HL-60 (cell line): ENCODE measurements around the gene SPATA3.

Experiments
- GABPA ChIP-seq: IDR thresholded peaks from 2 replicates; pipeline ENCODE4 v1.6.1; 2012; ENCODE audit warnings: low read depth
- POLR2AphosphoS5 ChIP-seq: IDR thresholded peaks from 2 replicates; pipeline ENCODE4 v1.6.1; 2012; ENCODE audit warnings: low read depth
- SPI1 ChIP-seq: IDR thresholded peaks from 2 replicates; pipeline ENCODE4 v1.6.1; 2012; ENCODE audit warnings: low read depth, mild to moderate bottlenecking, borderline replicate concordance
- TF ChIP-seq, protein P1 (sequence below): IDR thresholded peaks from one replicate; pipeline ENCODE4 v1.5.1; 2011; ENCODE audit warnings: low read length, control low read depth, inconsistent platforms; ENCODE audit not compliant: insufficient read depth
- TF ChIP-seq, protein P2 (sequence below): IDR thresholded peaks from 2 replicates; pipeline ENCODE4 v1.6.1; 2012; ENCODE audit warnings: low read depth; ENCODE audit not compliant: insufficient replicate concordance

DNA sequence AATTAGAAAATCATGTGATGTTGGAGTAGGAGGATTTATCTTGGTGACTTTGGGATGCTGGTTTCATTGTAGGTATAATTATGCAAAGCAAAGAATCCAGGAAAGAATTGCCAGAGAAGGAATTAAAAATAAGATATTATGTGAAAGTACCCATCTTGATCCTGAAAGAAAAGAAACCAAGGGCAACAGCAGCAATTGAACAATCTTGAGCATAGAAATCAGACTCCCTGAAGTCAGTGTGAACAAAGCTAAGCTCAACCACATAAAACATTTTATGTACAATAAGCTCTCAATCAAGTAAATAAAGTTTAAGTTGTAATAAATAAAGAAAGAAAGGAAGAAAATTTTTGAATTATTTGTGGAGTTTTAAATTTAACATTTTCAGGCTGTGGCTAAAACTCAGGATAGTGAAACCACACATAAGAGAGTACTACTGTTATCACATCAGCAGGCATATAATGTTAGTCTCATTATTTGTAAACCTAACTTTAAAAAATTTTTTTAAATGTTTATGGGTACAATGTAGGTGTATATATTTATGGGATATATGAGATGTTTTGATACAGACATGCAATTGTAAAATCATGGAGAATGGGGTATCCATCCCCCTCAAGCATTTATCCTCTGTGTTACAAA, 38.0 kb upstream of the SPATA3 start:
- TF ChIP-seq, protein P1, sequence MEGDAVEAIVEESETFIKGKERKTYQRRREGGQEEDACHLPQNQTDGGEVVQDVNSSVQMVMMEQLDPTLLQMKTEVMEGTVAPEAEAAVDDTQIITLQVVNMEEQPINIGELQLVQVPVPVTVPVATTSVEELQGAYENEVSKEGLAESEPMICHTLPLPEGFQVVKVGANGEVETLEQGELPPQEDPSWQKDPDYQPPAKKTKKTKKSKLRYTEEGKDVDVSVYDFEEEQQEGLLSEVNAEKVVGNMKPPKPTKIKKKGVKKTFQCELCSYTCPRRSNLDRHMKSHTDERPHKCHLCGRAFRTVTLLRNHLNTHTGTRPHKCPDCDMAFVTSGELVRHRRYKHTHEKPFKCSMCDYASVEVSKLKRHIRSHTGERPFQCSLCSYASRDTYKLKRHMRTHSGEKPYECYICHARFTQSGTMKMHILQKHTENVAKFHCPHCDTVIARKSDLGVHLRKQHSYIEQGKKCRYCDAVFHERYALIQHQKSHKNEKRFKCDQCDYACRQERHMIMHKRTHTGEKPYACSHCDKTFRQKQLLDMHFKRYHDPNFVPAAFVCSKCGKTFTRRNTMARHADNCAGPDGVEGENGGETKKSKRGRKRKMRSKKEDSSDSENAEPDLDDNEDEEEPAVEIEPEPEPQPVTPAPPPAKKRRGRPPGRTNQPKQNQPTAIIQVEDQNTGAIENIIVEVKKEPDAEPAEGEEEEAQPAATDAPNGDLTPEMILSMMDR, result no peak
- TF ChIP-seq GABPA (no peak), SPI1 (no peak), POLR2AphosphoS5 (no peak)
- TF ChIP-seq, protein P2, sequence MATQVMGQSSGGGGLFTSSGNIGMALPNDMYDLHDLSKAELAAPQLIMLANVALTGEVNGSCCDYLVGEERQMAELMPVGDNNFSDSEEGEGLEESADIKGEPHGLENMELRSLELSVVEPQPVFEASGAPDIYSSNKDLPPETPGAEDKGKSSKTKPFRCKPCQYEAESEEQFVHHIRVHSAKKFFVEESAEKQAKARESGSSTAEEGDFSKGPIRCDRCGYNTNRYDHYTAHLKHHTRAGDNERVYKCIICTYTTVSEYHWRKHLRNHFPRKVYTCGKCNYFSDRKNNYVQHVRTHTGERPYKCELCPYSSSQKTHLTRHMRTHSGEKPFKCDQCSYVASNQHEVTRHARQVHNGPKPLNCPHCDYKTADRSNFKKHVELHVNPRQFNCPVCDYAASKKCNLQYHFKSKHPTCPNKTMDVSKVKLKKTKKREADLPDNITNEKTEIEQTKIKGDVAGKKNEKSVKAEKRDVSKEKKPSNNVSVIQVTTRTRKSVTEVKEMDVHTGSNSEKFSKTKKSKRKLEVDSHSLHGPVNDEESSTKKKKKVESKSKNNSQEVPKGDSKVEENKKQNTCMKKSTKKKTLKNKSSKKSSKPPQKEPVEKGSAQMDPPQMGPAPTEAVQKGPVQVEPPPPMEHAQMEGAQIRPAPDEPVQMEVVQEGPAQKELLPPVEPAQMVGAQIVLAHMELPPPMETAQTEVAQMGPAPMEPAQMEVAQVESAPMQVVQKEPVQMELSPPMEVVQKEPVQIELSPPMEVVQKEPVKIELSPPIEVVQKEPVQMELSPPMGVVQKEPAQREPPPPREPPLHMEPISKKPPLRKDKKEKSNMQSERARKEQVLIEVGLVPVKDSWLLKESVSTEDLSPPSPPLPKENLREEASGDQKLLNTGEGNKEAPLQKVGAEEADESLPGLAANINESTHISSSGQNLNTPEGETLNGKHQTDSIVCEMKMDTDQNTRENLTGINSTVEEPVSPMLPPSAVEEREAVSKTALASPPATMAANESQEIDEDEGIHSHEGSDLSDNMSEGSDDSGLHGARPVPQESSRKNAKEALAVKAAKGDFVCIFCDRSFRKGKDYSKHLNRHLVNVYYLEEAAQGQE, result no peak
